ENCODE measurements around the gene SSH2.

SSH2 gene

GRCh38 chr17:29583324-29584248 lies 346.4 kb downstream of the SSH2 start:
- DNase-seq = no peak

DNA sequence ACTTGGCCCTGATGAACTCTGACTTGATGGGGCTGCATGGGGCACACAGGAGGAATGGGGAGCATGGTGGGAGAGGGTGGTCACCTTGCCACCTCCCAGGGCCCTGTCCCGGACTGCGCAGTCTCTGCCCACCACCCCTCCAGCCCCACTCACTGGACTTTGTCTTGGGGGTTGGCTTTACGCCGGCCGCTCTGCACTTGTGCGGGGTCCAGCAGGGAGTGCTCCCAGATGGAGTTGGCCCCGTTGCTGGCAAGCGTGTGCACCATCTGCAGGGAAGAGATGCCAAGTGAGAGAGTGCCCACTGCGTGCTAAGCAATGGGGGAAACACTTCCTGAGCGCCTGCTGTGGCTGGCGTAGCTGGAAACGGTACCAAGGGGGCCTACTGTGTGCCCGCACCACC lies 347.3 kb downstream of the SSH2 start:
- DNase-seq = no peak

GRCh38 chr17:29582254-29582765 lies 347.7 kb downstream of the SSH2 start:
- no peak for DNase-seq

DNA sequence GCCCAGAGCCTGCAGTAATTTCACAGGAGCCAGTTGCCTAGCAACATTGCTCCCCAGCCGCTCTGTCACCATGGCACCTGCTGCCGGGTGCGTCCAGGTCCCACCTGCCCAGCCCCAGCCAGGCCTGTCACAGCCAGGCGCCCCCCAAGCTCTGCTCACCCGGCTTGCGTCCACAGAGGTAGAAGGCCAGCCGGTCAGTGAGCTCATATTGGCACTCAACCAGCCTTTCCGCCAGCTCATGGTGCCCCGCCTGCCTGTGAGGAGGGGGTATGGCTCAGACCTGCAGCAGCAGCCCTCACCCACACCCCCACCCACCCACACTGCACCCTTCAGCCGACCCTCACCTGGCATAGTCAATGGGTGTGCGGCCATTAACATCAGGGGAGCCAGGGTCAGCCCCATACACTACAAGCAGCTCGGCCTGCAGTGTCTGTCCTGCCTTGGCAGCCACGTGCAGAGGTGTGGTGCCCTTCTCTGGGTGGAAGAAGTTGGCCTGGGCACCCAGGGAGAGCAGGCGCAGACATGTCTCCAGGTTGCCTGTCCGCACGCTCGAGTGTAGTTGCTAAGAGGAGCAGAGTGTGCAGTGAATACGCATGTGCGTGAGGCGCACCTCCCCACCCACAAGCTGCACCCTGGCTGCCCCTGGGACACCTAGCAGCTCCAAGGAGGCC lies 348.3 kb downstream of the SSH2 start:
- DNase-seq = peak; percentile 20

DNA sequence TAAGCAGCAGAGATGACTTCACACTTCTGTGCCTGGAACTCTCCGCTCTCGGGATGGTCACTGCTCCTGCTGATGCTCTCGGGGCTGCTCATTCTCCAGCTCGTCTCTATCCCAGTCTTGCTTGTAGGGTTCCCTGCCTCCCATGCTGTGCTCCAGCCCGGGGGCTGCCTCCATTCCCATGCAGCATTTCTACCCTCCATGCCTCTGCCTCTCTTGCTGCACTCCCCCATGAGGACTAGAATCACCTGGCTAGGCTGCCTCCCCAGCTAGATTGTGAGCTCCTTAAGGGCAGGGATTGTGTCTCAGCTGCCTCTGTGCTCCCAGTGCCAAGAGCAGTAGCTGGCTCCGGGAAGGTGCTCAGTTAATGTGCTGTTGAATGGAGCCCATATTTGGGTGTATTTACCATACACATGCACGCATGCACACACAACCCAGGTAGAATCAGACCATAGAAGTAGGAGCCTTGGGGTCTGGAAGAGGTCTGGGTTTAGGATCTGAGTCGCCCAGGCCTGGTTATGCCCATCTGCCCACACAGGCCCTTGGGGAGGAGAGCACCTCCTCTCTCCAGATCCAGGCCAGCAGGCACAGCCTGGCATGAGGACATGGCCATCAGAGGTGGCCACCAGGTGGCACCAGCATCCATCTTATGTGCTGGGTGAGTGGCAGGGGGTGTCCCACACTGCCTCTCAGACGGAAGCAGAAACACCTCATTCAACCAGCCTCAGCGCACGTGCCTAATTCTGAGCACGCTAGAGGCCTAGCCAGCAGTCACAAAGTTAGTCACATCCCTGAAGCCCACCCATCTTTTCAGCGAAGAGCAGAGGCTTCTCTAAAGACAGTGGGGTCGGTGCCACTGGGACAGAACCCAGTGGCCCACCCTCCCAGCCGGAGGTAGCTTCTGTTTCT lies 349.9 kb downstream of the SSH2 start:
- peak; percentile 62 for DNase-seq

- DNase-seq = no peak
Measured at GRCh38 chr17:29578626-29579485, 351.2 kb downstream of the SSH2 start.

- DNase-seq = no peak
Measured at GRCh38 chr17:29577385-29578211, 352.4 kb downstream of the SSH2 start.

GRCh38 chr17:29577001-29577370 lies 353.0 kb downstream of the SSH2 start:
- DNase-seq = no peak

DNA sequence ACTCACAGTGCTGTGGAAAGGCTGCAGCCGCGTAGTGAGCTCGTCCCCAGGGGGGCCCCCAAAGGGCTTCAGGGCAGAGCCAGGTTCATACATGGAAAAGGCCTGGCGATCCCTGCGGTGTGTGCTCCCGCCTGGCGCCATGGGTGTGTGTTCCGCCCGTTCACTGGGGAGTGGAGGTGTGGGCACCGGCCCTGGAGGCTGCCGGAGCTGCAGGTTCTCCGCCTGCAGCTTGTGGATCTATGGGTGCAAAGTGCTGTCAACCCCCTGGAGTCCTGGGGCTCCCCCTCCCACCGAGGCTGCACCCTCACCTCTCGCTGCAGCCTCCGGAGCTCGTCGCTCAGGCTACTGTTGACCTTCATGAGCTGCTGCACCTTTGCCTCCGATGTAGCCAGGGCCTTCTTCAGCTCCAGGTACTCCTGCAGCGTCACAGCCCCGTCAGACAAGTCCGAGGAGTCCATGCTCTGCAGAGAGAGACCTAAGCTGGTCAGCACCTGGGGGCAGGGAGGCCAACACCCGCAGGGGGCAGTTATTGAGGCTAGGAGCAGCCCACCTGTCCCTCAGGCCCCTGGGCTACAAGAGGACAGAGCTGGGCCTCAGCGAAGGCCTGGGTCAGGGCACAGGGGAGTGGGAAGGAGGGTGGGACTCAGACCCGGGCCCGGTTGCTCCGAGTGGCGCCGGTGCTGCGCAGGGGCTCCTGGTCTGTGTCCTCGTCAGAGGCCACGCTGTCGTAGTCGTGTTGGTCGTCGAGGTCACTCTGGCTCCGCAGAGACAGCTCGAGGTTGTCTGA lies 353.6 kb downstream of the SSH2 start:
- DNase-seq = no peak
